GM12878 (cell line): ENCODE measurements around the gene FBXO4.

Experiments used
- CTCF ChIP-seq, 3 experiments: IDR thresholded peaks in 2 of 3; conservative IDR thresholded peaks in 1 of 3; 2 replicates each; pipeline ENCODE4 v1.5.1; 2011; ENCODE audit warnings: low read depth in 3 of 3, low read length in 3 of 3, mild to moderate bottlenecking in 3 of 3, control low read depth in 2 of 3, moderate library complexity in 2 of 3, inconsistent platforms in 1 of 3, mixed read lengths in 1 of 3; ENCODE audit not compliant: control insufficient read depth in 2 of 3, insufficient read depth in 1 of 3; ENCODE audit errors: extremely low read depth in 1 of 3
- NFYB ChIP-seq: IDR thresholded peaks from 2 replicates; pipeline ENCODE4 v1.6.1; 2011; ENCODE audit warnings: low read depth, mild to moderate bottlenecking, low read length, improper control_type of control experiment, moderate library complexity; ENCODE audit not compliant: insufficient read depth
- POLR2A ChIP-seq: IDR thresholded peaks from 2 replicates; pipeline ENCODE4 v1.6.1; 2011; ENCODE audit warnings: low read depth, mild to moderate bottlenecking, low read length

DNA sequence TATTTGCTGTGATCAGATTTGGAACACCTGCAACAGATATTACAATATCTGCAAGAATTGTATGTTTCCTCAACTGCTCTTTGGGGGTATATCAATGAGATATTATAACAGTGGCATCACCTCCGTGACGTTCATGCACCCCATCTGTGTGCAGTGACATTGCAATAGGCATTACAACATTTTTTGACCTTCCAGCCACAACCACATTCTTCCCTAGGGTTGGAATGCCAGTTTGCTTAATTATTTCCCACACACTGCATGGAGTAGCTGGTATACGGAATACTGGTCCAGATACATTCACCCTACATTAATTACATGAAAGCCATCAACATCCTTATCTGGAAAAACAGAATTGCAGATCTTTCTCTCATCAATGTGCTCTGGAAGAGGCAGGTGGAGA lies 42.3 kb downstream of the FBXO4 start:
- TF ChIP-seq NFYB (no peak), POLR2A (no peak), CTCF (IDR thresholded peaks at IDR 0.05 in 2 of 3, conservative IDR thresholded peaks at IDR 0.05 in 1 of 3; ENCODE audit: control insufficient read depth in 2 of 3, extremely low read depth in 1 of 3, insufficient read depth in 1 of 3, low read depth in 3 of 3, low read length in 3 of 3) (no peak)
